ENCODE results near the gene CCDC148. TPM values are rescaled to one million over a fixed set of nuclear protein-coding genes. Genes with fewer than 3 reads are reported as not detected.

CCDC148 gene
- polyA plus RNA-seq, 2 of the 4 experiments (the other 2 are of a cell fraction): 0.41 to 0.85 TPM

- ChIA-PET CTCF (no interaction called here), POLR2A (no interaction called here)
- Histone ChIP-seq H3K27ac (no peak overlapping the region), H3K9me3 (no peaks in the 10 kb centered on the region), H3K4me3 (no peak overlapping the region), H3K4me1 (peaks cover 71% of the 10 kb centered on the region), H3K4me2 (peak overlapping the region; percentile 9; the same call in 1 of the 3 replicates)
- FAIRE-seq (no peak), ATAC-seq (no peak), DNase-seq (ENCODE audit: low read depth in 1 of 2, low spot score in 1 of 2) (no peak)
- TF ChIP-seq FOSL2 (IDR thresholded peaks at IDR 0.05) (no peak), FOSL2 (CRISPR knock-in tag; IDR thresholded peaks at IDR 0.05) (no peak), CBX8 (IDR thresholded peaks at IDR 0.05) (no peak), ELK1 (IDR thresholded peaks at IDR 0.05; ENCODE audit: low read depth, low read length) (no peak), BHLHE40 (IDR thresholded peaks at IDR 0.05; ENCODE audit: low read depth, low read length) (no peak), RFX5 (IDR thresholded peaks at IDR 0.05) (no peak), MAZ (IDR thresholded peaks at IDR 0.05; ENCODE audit: borderline replicate concordance, low read depth, low read length) (no peak), FOSB (CRISPR knock-in tag; IDR thresholded peaks at IDR 0.05) (no peak), KDM1A (IDR thresholded peaks at IDR 0.05; ENCODE audit: low read depth) (no peak), NFE2L2 (conservative IDR thresholded peaks at IDR 0.05; ENCODE audit: low read length) (no peak)
- WGBS (ENCODE audit: missing lambda C conversion rate): 78% methylated on average over 5 of the region's 5 CpGs
Observed at GRCh38 chr2:158486970-158487325, 30.4 kb upstream of the CCDC148 start.

GRCh38 chr2:158486150-158486969 lies 29.8 kb upstream of the CCDC148 start:
- no peak for DNase-seq (ENCODE audit: low read depth in 1 of 2, low spot score in 1 of 2)
- Histone ChIP-seq H3K27ac (no peak overlapping the region), H3K9me3 (no peaks in the 10 kb centered on the region), H3K4me3 (no peak overlapping the region), H3K4me1 (peaks cover 72% of the 10 kb centered on the region), H3K4me2 (no peak overlapping the region)
- no peak for FAIRE-seq
- 80% methylated on average over 3 of the region's 3 CpGs for WGBS (ENCODE audit: missing lambda C conversion rate)
- ATAC-seq: no peak
- ChIA-PET CTCF (no interaction called here), POLR2A (no interaction called here)
- TF ChIP-seq EHMT2 (IDR thresholded peaks at IDR 0.05; ENCODE audit: low read depth) (no peak), MYC (IDR thresholded peaks at IDR 0.05; ENCODE audit: borderline replicate concordance, low read length) (no peak), JUNB (IDR thresholded peaks at IDR 0.05) (no peak), FOSB (CRISPR knock-in tag; IDR thresholded peaks at IDR 0.05) (no peak), ZSCAN20 (CRISPR knock-in tag; IDR thresholded peaks at IDR 0.05) (no peak), ESRRA (IDR thresholded peaks at IDR 0.05; ENCODE audit: borderline replicate concordance, low read length) (no peak), KDM1A (IDR thresholded peaks at IDR 0.05; ENCODE audit: low read depth) (no peak), ELK1 (IDR thresholded peaks at IDR 0.05; ENCODE audit: low read depth, low read length) (no peak)

- no peak for ATAC-seq
- no peak for FAIRE-seq
- peaks cover 60% of the 10 kb centered on the region for H3K4me1 ChIP-seq
- no peak overlapping the region for H3K4me2 ChIP-seq
- TF ChIP-seq CBX8 (IDR thresholded peaks at IDR 0.05) (no peak), ESRRA (IDR thresholded peaks at IDR 0.05; ENCODE audit: borderline replicate concordance, low read length) (no peak), CHD2 (IDR thresholded peaks at IDR 0.05; ENCODE audit: low read length, partially characterized antibody) (no peak), EHF (CRISPR knock-in tag; IDR thresholded peaks at IDR 0.05) (no peak), E2F6 (IDR thresholded peaks at IDR 0.05; ENCODE audit: borderline replicate concordance, low read depth) (no peak), CHD4 (IDR thresholded peaks at IDR 0.05; ENCODE audit: borderline replicate concordance) (no peak), KDM5A (IDR thresholded peaks at IDR 0.05) (no peak), RFX5 (IDR thresholded peaks at IDR 0.05) (no peak), HEYL (CRISPR knock-in tag; IDR thresholded peaks at IDR 0.05) (no peak)
- no peak overlapping the region for H3K27ac ChIP-seq
- whole genome bisulfite sequencing (ENCODE audit: missing lambda C conversion rate): 89% methylated on average over 8 of the region's 8 CpGs
- ChIA-PET POLR2A (no interaction called here), CTCF (no interaction called here)
- no peak overlapping the region for H3K4me3 ChIP-seq
- DNase-seq (ENCODE audit: low read depth in 1 of 2, low spot score in 1 of 2): no peak
- H3K9me3 ChIP-seq: no peaks in the 10 kb centered on the region
Observed at GRCh38 chr2:158484892-158485556, 28.5 kb upstream of the CCDC148 start.
